Amygdala (tissue), 56 donors: ENCODE data around the gene NECAB3.
"Not testable (repeated sequence)": the region's sequence is repeated elsewhere in the genome, so short reads cannot be mapped to it uniquely, and the experiment has no call there.

ENCODE experiments used
- DNase-seq, 56 donors: peaks; one replicate each; lab custom pipeline; 2025; lab: John Stamatoyannopoulos, UW

The NECAB3 gene

DNA sequence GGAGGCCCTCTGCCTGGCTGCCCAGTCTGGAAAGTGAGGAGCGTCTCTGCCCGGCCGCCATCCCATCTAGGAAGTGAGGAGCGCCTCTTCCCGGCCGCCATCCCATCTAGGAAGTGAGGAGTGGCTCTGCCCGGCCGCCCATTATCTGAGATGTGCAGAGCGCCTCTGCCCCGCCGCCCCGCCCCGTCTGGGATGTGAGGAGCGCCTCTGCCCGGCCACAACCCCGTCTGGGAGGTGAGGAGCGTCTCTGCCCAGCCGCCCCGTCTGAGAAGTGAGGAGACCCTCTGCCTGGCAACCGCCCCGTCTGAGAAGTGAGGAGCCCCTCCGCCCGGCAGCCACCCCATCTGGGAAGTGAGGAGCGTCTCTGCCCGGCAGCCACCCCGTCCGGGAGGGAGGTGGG is 24.7 kb upstream of the NECAB3 start:
- DNase-seq, result not testable (repeated sequence)

DNA sequence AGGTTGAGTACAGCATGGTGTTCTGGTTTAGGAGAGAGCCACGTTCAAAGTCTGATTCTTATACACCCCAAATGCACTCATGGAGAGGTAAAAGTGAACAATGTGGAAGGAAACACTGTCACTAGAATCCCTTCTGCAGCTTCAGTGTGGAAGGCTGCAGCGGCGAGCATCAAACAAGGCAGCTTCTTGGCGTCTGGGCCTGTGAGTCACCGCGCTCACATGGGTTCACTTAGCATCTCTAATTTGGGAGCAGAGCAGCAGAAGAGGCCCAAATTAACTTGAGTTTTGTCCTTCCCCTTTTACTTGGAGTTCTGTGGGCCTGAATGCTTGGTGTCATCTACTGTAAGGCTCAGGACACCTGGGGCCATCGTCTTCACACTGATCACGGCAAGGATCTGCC is 22.9 kb upstream of the NECAB3 start:
- peak in 36 of 56 donors; percentile 9 to 76 (median 46) for DNase-seq

GRCh38 chr20:33696448-33696847 is 22.2 kb upstream of the NECAB3 start:
- DNase-seq, result no peak

GRCh38 chr20:33694639-33695012 is 20.4 kb upstream of the NECAB3 start:
- DNase-seq, result peak in 10 of 56 donors; percentile 36 to 69 (median 49)

GRCh38 chr20:33693741-33694638 is 19.8 kb upstream of the NECAB3 start:
- DNase-seq, result peak in 53 of 56 donors; percentile 18 to 90 (median 72)

DNA sequence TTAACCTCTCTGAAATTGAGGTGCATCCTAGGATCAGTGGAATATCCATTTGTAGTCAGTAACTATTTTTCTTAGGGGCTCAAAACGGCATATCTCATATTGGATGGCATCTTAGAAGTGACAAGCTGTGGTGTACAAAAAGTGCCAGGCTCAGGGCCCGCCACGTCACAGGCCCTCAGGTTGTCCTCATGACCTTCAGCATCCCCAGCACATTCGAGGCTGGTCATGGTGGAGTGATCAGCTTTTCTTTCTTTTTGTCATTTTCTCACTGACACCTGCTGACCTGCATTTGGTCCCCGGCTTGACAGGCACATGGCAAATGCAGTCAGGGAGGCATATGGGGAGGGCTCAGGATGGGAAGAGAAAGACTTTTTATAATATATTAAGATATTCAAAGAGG is 19.1 kb upstream of the NECAB3 start:
- peak in 2 of 56 donors; percentile 44 to 61 for DNase-seq

GRCh38 chr20:33689973-33690372 is 15.7 kb upstream of the NECAB3 start:
- peak in 23 of 56 donors; percentile 14 to 68 (median 38) for DNase-seq

DNA sequence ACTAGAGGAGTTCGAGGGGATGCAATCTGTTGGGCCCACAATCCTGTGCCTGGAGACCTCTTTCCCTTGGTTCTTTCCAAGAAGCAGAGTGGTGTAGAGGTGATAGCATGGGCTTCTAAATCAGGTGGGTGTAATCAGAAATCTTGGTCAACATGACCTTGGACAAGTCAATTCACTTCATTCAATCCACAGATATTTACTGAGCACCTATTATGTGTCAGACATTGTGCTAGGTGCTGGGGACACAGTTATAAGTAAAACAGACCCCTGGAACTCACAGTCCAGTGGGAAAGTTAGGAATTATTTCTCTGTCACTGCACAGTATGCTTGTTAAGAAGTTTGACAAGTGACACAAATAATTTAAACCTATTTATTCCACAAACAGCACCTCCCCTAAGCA is 15.3 kb upstream of the NECAB3 start:
- no peak for DNase-seq

GRCh38 chr20:33688938-33689424 is 14.8 kb upstream of the NECAB3 start:
- DNase-seq, result no peak

- DNase-seq, result no peak
These were observed 14.0 kb upstream of the NECAB3 start for GRCh38 chr20:33687993-33688937.

- no peak for DNase-seq
These were observed 13.2 kb upstream of the NECAB3 start for GRCh38 chr20:33687370-33687915.

DNA sequence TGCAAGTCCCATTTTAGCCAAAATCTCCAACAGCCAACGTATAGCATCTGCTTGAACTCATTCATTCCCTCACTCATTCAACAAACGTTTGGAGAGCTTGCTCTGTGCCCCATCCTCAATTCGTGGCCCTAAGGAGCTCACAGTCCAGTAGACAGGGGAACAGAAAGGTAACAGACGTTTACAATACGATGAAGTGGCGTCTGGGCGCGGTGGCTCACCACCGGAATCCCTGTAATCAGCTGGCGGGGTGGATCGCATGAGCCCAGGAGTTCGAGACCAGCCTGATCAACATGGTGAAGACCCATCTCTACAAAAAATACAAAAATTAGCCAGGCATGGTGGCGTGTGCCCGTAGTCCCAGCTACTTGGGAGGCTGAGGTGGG is 12.7 kb upstream of the NECAB3 start:
- no peak for DNase-seq

GRCh38 chr20:33686100-33686983 is 12.1 kb upstream of the NECAB3 start, which contains the start of gene E2F1:
Gene E2F1, minus strand, starts transcription at chr20:33686385. Its CDS starts 121 bp downstream, at chr20:33686264.
- peak; percentile 49 to 97 (median 90) for DNase-seq

DNA sequence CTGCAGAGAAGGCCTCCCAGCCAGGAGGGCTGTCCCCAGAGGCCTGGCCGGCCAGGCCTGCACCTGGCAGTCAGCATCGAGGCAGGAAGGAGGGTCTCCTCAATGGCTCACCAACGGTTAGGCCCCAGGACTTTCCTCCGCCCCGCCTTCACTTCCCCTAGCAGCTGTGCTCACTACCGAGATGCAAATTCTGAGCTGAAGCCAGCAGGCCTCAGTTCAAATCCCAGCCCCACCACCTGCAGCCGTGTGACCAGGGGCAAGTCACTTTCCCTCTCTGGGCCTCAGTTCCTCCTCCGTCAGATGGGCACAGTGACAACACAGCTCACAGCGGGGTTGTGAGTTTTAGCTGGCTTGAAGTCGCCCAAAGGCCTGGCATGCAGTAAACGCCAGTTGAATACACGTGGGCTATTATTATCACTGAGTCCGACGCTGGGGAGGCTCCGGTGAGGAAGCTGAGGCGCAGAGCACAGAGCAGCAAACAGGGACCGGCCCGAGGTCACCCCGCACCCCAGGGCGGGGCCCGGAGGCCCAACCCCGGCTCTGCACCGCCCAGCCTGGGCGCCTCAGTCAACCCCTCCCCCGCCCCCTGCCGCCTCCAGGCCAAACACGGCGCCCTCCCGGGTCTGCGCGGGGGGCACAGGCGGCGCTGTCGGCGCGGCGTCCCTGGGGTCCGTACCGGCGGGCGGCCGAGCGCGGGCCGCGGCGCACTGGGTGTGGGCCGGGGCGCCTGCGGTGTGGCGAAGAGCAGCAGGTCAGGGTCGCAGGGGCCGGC is 11.3 kb upstream of the NECAB3 start:
- no peak for DNase-seq

DNA sequence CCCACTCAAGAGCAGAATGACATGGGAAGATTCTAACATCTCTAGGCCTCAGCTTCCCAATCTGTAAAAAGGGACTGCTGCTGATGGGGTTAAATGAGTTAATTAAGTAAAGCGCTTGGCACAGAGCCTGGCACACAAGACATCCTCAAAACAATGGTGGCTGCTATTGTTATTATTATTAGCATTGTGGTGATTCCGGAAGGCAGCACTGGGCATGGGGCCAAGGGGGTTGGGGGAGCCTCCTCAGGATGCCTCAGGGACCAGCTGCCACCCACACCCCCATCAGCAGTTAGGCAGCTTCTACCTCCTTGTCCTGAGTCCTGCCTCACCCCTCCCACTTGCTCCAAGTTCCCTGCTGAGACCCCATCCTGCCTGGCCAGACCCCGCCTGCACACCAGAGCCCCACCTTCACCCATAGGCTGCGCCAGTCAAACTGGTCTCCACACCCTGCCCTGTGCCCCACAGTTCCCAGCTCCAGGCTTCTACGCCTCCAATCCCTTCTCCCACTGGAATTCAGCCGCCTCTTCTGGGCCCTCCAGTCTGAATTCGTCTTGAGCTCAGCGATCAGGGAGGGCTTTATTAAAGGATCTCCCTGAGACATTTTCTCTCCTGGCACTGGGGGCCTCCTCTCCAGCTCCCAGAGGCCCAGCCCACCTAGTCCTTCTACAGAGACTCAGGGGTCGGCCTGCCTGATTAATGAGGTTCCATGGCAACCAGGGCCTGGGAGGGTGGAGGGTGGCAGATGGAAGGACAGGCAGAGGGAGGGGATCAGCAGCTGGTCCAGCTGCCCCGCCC is 10.5 kb upstream of the NECAB3 start:
- peak in 1 of 56 donors; percentile 41 for DNase-seq

DNA sequence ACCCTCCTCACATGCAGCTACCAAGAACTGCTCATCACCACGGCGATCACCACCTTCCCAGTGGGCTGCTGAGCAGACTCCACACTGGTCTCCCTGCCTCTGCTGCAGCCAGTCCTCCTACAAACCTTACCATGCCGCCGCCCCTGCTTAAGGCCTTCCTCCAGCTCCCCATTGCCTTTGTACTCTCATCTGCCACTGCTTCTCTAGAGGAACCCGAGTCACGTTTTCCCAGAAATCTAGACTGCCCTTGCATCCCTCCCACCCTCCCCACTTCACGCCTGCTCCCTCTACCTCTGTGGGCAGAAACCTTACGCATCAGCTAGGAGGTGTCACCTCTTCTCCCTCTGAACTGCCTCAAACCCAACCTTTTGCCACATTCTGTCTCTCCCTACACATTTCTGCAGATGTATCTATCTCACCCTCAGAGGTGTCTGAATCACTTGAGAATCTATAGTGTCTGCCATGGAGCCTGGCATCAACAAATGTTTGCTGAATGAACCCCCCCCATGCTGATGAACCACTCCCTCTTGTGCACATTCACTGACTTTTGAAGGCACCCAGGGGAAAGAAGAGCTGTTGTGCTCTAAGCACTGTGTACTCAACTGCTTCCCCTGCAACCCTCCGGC is 7.6 kb upstream of the NECAB3 start:
- DNase-seq, result no peak

DNA sequence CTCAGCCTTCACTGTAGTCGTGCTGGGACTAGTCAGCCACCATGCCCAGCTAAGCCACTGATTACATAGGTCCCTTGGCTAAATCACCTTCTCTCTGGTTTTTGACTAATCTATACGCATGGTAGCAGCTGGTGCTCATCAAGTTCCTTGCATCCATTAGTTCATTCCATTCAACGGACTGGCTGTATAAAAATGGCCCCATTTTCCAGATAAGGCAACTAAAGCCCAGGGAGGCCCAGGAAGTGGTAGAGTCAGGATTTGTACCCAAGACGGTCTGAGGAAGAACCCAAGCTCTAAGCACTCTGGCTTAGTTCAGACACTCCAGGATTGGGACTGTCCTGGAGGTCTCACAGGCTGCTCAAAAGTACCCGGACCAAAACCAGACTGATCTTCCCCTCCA is 7.1 kb upstream of the NECAB3 start:
- DNase-seq, result no peak

- no peak for DNase-seq
These were observed 6.5 kb upstream of the NECAB3 start for GRCh38 chr20:33680686-33681085.
